OCI-LY3 (cell line): Measurements from ENCODE around the gene JPH4.

Source experiments
- H2AFZ ChIP-seq: fragments of 200-600, 300-600 bp; shearing (Covaris generic); 2 replicates; pipeline ENCODE4 v1.6.0; 2014; ENCODE audit warnings: antibody characterized with exemption, low read depth, low read length
- H3K27ac ChIP-seq: fragments of 200-600, 300-600 bp; sonication (generic); 2 replicates; pipeline ENCODE4 v1.5.1; 2014; ENCODE audit warnings: mild to moderate bottlenecking, low read length, moderate library complexity, mixed read lengths
- H3K27me3 ChIP-seq: fragments of 200-600, 300-600 bp; sonication (generic); 2 replicates; pipeline ENCODE4 v1.6.1; 2014; ENCODE audit warnings: low read depth, low read length, mixed read lengths
- H3K36me3 ChIP-seq: fragments of 200-600, 300-600 bp; sonication (generic); replicated peaks from 2 replicates; pipeline ENCODE3; 2014; ENCODE audit warnings: low read depth, low read length, mixed read lengths
- H3K4me1 ChIP-seq: fragments of 300-600, 200-600 bp; sonication (generic); 2 replicates; pipeline ENCODE4 v1.6.1; 2014; ENCODE audit warnings: low read length, mixed read lengths
- H3K4me2 ChIP-seq: fragments of 200-600, 300-600 bp; sonication (generic); 2 replicates; pipeline ENCODE4 v1.6.1; 2014; ENCODE audit warnings: low read length, mixed read lengths
- H3K4me3 ChIP-seq: fragments of 300-600, 200-600 bp; sonication (generic); 2 replicates; pipeline ENCODE4 v1.5.1; 2014; ENCODE audit warnings: antibody characterized with exemption, mild to moderate bottlenecking, low read length, moderate library complexity
- H3K79me2 ChIP-seq: fragments of 300-600, 200-600 bp; shearing (Covaris generic); 2 replicates; pipeline ENCODE4 v1.6.1; 2014; ENCODE audit warnings: mild to moderate bottlenecking, low read length, mixed read lengths
- H3K9ac ChIP-seq: fragments of 300-600, 200-600 bp; shearing (Covaris generic); 2 replicates; pipeline ENCODE4 v1.6.0; 2014; ENCODE audit warnings: mild to moderate bottlenecking, low read length, moderate library complexity
- H3K9me3 ChIP-seq: fragments of 200-600, 300-600 bp; shearing (Covaris generic); 2 replicates; pipeline ENCODE4 v1.6.1; 2014; ENCODE audit warnings: low read length, mixed read lengths; ENCODE audit not compliant: insufficient read depth
- H4K20me1 ChIP-seq: fragments of 200-600, 300-600 bp; sonication (generic); 2 replicates; pipeline ENCODE4 v1.6.1; 2016; ENCODE audit warnings: low read length, mixed read lengths; ENCODE audit not compliant: insufficient read depth
- EZH2phosphoT487 ChIP-seq: fragments of 200-600 bp; shearing (Covaris generic); IDR thresholded peaks from 2 replicates; pipeline ENCODE4 v1.6.1; 2018; ENCODE audit warnings: antibody characterized with exemption, mixed run types, low read depth
- TF ChIP-seq, protein P1 (sequence below): fragments of 200-600, 300-600 bp; sonication (generic); IDR thresholded peaks from 2 replicates; pipeline ENCODE4 v1.5.1; 2014; ENCODE audit warnings: antibody characterized with exemption, low read length, low read depth

JPH4 gene

DNA sequence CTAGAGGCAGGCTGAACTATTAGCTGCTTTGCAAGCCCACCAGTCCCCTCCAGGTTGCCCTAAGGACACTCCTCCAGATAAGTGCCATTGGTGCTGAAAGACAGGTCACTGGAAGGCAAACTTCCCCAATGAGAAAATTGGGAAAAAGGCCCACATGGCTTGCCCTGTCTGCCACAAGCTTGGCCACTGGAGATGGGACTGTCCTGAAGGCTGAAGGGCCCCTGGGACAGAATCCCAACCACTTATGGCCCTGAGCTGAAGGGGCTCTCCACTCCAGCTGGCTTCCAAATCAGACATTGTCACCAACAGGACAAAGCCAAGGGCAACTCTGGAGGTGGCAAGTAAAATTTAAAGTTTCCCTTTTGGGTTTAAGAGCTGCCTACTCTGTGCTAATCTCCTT lies 45.4 kb upstream of the JPH4 start:
- Histone ChIP-seq H3K4me3 (no peak overlapping the region), H3K9ac (no peak overlapping the region), H3K27ac (no peak overlapping the region), H4K20me1 (no peaks in the 10 kb centered on the region), H3K36me3 (no peaks in the 10 kb centered on the region), H2AFZ (no peak overlapping the region), H3K9me3 (peaks cover 26% of the 10 kb centered on the region), H3K79me2 (no peaks in the 10 kb centered on the region), H3K4me1 (no peaks in the 10 kb centered on the region), H3K4me2 (no peak overlapping the region), H3K27me3 (0 out of 2 replicates have a peak, but pooled peaks cover 4% of the 10 kb centered on the region)
- TF ChIP-seq, protein P1, sequence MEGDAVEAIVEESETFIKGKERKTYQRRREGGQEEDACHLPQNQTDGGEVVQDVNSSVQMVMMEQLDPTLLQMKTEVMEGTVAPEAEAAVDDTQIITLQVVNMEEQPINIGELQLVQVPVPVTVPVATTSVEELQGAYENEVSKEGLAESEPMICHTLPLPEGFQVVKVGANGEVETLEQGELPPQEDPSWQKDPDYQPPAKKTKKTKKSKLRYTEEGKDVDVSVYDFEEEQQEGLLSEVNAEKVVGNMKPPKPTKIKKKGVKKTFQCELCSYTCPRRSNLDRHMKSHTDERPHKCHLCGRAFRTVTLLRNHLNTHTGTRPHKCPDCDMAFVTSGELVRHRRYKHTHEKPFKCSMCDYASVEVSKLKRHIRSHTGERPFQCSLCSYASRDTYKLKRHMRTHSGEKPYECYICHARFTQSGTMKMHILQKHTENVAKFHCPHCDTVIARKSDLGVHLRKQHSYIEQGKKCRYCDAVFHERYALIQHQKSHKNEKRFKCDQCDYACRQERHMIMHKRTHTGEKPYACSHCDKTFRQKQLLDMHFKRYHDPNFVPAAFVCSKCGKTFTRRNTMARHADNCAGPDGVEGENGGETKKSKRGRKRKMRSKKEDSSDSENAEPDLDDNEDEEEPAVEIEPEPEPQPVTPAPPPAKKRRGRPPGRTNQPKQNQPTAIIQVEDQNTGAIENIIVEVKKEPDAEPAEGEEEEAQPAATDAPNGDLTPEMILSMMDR: no peak
- TF ChIP-seq EZH2phosphoT487: no peak

DNA sequence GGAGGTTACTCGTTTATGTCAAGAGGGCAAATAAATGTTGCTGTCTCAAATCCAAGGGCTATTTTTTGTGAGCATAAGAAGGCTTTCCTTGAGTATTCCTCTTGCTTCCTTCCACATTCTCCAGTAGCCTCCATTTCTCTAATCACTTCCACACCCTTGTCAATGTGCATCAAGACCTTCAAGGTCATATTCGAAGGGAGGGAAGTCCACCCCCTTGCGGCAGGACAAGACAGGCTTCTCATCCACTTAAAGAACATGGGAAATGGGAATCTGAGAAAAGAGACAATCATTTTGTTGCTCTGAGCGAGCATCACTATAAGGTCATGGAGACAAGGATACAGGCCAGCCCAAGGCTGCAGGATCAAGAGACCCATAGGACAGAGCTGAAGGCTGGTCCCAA lies 44.4 kb upstream of the JPH4 start:
- Histone ChIP-seq H3K9ac (no peak overlapping the region), H2AFZ (no peak overlapping the region), H4K20me1 (no peaks in the 10 kb centered on the region), H3K79me2 (no peaks in the 10 kb centered on the region), H3K36me3 (no peaks in the 10 kb centered on the region), H3K27ac (no peak overlapping the region), H3K4me3 (no peak overlapping the region), H3K4me2 (no peak overlapping the region), H3K27me3 (peaks cover 4% of the 10 kb centered on the region; the same call in 1 of the 2 replicates), H3K4me1 (no peaks in the 10 kb centered on the region), H3K9me3 (peaks cover 26% of the 10 kb centered on the region)
- TF ChIP-seq, protein P1: no peak
- TF ChIP-seq EZH2phosphoT487: no peak

DNA sequence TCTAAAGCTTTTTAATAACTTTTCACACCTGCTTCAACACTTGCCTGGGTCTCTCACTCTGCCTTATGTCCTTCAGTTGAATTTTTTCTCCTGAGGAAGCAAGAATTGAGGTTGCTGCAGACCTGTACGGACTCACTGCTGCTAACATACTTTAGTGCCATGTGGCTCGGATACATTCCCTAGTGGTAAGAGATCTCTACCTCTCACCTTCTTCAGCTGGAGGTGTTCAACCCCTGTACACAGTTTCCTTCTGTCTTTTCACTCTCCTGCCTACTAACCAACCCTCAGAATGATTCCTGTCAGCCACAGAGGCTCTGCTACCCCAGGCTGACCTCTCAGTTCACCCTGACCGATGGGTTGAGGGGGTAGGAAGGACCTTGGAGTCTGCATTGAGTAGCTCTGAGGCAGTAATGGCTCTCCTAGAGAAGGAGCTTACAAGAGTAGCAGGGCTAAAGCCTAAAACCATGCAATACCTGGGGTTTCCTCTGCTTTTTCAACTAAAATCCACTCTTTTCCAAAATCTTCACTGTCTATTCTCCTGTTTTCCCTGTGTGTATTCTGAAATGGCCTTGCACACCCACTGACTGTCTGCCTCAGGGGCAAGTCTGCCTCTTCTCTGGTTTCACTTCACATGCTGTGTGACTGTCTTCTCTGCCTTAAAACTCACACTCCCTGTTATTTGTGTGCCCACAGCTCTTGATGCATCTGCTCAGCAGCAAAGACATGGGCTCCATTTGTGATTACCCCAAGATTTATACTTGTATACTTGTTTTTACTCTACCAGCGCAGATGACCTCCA lies 43.5 kb upstream of the JPH4 start:
- Histone ChIP-seq H3K4me2 (no peak overlapping the region), H3K9ac (no peak overlapping the region), H3K27ac (no peak overlapping the region), H2AFZ (no peak overlapping the region), H3K79me2 (no peaks in the 10 kb centered on the region), H3K4me1 (no peaks in the 10 kb centered on the region), H3K27me3 (peaks cover 7% of the 10 kb centered on the region; the same call in 1 of the 2 replicates), H3K9me3 (peaks cover 26% of the 10 kb centered on the region), H4K20me1 (no peaks in the 10 kb centered on the region), H3K36me3 (no peaks in the 10 kb centered on the region), H3K4me3 (no peak overlapping the region)
- TF ChIP-seq, protein P1: no peak
- no peak for TF ChIP-seq EZH2phosphoT487

DNA sequence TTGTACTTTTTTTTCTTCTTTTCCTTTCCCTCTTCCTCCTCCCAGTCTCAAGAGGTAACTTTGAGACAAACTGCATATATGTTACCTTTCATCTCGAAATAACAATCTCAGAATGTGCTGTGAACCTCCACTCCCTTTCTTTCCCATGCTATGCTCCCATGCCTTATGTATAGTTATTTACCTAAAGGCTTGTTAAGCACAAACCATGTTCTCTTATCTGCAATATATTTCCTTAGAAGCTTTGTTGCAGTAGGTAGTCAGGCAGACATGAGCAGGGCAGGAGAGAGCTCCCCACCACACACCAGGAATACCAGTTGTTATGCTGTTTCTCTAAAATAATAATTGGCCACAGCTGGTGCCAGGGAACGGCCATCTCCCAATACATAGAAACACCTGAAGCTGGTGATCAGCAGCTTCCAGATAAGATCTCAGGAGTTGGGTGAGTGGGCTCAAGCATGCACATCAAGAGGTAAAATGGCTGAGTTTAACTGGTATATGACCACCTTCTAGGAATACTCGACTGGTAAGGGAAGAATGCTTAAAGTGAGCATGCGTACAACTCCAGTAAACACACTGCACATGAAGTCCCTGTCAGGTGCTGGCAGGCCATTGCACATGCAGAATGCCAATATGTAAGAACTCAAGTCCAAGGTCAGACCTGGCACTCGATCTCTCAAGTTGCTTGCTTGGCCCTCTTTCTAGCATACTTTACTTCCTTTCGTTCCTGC lies 42.8 kb upstream of the JPH4 start:
- H3K27me3 ChIP-seq: peaks cover 7% of the 10 kb centered on the region; the same call in 1 of the 2 replicates
- H3K4me2 ChIP-seq: no peak overlapping the region
- H2AFZ ChIP-seq: no peak overlapping the region
- no peaks in the 10 kb centered on the region for H3K36me3 ChIP-seq
- TF ChIP-seq, protein P1: no peak
- TF ChIP-seq EZH2phosphoT487: no peak
- H3K9ac ChIP-seq: no peak overlapping the region
- no peak overlapping the region for H3K27ac ChIP-seq
- no peak overlapping the region for H3K4me3 ChIP-seq
- H3K4me1 ChIP-seq: no peaks in the 10 kb centered on the region
- H4K20me1 ChIP-seq: no peaks in the 10 kb centered on the region
- no peaks in the 10 kb centered on the region for H3K79me2 ChIP-seq
- peaks cover 25% of the 10 kb centered on the region for H3K9me3 ChIP-seq
